ENCODE results near the gene AGBL4.

- no peak for TF ChIP-seq CTCF (conservative IDR thresholded peaks at IDR 0.05; ENCODE audit: low read depth, low read length)
- TF ChIP-seq EZH2phosphoT487 (IDR thresholded peaks at IDR 0.05; ENCODE audit: borderline replicate concordance, low read length): no peak
- no peak for TF ChIP-seq EZH2 (IDR thresholded peaks at IDR 0.05; ENCODE audit: low read length, unreplicated experiment)
Observed at GRCh38 chr1:49408346-49408745, 615.4 kb downstream of the AGBL4 start.
